GM19397 (cell line): ENCODE data around the gene ZDHHC7.
"Not testable (repeated sequence)": the region's sequence is repeated elsewhere in the genome, so short reads cannot be mapped to it uniquely, and the experiment has no call there.

Experiments
- ATAC-seq: cut with Tn5 transposase; IDR thresholded peaks from one replicate; pipeline ENCODE4 v1.9.1; 2021; ENCODE audit warnings: mild to moderate bottlenecking, moderate library complexity; ENCODE audit not compliant: unreplicated experiment

The ZDHHC7 gene

GRCh38 chr16:85045077-85045476 lies 33.7 kb upstream of the ZDHHC7 start:
- no peak for ATAC-seq

GRCh38 chr16:85042606-85043005 lies 31.3 kb upstream of the ZDHHC7 start:
- no peak for ATAC-seq

DNA sequence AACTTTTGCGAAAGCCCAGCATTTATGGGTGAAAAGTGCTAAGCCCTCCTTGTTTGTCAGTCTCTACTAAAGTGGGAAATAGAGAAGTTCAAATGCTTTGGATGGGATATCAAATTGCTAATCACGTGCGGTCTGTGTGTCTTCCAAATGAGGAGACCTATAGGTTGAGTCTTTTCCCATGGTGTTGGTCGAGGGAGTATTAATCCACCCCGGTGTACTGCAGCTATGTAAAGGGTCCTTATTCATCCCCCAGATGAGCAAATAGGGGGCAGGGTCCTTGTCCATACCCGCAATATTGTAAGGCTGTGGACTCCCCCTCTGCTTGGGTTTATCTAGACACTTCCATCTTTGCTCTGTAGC lies 30.8 kb upstream of the ZDHHC7 start:
- no peak for ATAC-seq

DNA sequence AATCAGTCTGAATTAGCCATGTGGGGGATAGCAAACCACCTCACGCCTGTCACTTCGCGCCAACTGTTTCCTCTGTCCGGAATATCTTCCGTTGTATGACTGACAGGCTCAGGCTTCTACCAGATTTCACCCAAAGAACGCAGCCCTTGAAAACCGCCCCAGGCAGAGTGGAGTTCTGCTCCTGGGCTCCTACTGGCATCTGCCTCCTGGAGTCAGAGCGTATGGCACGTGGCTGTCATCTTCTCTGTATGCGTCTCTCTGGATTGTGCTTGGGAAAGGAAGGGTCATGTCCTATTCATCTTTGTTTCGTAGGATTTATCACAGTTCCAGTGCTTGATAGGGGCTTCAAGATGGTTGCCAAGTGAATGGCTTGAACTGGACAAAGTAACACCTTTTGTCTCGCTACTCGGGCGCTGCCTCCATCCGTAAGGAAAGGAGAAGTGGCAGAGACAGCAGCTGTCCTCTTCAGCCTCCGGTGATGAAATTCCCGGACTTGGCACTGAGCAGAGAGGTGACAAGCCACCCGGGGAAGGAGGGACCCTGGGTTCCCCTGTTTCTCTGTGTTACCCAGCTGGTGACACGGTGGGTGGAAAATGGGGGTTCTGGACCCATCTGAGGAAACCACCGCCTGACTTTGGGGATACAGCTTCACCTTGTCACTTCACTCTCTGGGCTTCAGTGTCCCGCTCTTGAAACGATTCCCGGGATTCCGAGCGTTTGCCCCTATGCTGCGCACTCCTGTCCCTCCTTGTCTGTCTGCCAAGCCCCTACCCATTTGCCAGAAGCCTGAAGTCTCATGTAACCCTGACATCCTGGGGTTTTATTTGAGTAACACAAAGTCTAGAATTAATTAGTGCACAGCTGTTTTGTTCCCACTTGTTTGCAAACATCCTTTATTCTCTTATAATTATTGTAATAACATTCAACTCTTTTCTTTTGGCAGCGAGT lies 30.2 kb upstream of the ZDHHC7 start:
- no peak for ATAC-seq

- ATAC-seq, result no peak
Observed at GRCh38 chr16:85040685-85041084, 29.4 kb upstream of the ZDHHC7 start.

DNA sequence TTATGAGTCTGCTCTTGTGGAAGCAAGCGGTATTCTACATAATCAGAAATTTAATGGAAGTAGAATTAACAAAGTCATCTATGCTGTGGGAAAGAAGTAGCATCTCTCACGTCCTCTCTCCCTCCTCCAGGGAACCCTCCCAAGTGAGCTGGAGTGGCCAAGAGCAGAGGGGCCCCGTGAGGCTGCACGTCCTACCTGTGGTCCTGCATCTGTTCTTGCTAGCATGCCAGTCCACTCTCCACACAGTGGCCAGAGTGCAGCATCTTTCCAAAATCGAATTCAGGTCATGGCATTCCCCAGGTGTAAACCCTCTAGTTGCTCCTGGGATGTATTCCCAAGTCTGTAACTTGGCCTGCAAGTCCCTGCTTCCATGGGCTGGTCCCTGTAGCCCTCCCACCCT lies 26.4 kb upstream of the ZDHHC7 start:
- no peak for ATAC-seq

DNA sequence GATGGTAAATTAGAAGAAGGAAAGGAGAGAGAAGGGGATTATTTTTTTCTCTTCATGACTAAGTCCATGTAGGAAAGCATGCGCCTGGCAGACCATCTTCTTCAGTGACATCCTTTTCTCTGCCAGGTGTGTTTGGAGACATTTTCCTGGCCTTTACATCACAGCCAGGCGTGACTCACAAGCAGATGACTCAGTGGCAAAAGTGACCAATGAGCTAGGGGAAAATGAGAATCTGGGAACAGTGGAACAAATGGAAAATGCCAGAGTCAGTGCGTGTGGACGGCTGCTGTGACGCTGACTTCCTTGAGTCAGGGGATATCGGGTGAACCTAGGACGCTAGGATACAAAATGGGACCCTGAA lies 25.7 kb upstream of the ZDHHC7 start:
- ATAC-seq, result no peak

GRCh38 chr16:85036236-85037049 lies 25.1 kb upstream of the ZDHHC7 start:
- no peak for ATAC-seq

- ATAC-seq, result no peak
Observed at GRCh38 chr16:85034591-85035433, 23.5 kb upstream of the ZDHHC7 start.

GRCh38 chr16:85033171-85033570 lies 21.8 kb upstream of the ZDHHC7 start:
- no peak for ATAC-seq

- not testable (repeated sequence) for ATAC-seq
Observed at GRCh38 chr16:85032187-85032586, 20.9 kb upstream of the ZDHHC7 start.

- no peak for ATAC-seq
Observed at GRCh38 chr16:85031451-85031850, 20.1 kb upstream of the ZDHHC7 start.

GRCh38 chr16:85029981-85030401 lies 18.7 kb upstream of the ZDHHC7 start:
- no peak for ATAC-seq

DNA sequence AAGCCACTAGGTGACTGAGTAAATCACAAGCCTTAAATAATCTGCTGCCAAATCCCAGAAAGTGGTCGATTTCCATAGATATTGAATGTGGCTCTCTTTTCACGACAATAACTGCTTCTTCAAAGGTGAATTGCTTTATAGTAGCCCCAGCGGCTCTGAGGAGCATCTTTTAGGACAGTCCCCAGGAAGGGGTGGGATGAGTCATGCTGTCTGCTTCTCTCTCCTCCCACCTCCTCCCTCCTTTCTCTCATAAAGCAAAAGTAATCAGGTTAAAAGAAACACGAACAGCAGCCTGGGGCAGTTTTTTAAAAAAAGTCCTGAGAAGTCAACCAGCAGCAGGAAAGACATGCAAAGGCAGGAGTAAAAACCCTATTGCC lies 18.1 kb upstream of the ZDHHC7 start:
- no peak for ATAC-seq

DNA sequence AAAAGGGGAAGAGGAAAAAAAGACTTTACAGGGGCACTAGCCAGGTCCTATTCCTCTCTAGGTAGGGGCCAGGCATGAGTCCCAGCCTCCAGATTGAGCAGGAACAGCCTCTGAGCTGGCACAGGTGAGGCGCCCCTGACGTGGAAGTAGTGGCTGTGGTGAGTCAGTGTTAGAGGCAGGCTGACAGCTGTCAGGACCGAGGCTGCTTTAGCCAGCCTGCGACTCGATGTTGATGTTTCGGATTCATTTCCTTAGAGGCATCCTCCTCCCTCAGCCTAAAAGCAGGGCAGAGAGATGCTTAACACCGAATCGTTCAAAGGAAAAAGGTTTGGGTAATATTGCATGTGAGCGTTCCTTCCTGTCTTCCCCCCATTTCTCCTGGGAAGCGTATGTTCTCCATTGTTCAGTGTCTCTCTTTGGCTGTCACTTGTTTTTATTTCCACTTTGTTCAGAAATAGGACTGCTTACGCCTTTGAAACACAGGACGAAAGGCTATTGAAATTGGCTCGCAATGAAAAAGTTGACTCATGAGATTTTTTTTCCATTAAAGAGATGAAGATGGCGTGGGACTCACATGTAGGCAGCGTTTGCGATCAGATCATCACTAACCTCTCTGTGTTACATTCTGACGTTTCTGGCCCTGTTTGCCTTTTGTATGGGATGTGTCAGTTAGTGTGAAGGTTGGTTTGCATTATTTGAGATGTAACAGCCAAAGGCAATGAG lies 17.5 kb upstream of the ZDHHC7 start:
- ATAC-seq, result no peak

- peak; percentile 24 for ATAC-seq
Observed at GRCh38 chr16:85027958-85028684, 16.8 kb upstream of the ZDHHC7 start.

DNA sequence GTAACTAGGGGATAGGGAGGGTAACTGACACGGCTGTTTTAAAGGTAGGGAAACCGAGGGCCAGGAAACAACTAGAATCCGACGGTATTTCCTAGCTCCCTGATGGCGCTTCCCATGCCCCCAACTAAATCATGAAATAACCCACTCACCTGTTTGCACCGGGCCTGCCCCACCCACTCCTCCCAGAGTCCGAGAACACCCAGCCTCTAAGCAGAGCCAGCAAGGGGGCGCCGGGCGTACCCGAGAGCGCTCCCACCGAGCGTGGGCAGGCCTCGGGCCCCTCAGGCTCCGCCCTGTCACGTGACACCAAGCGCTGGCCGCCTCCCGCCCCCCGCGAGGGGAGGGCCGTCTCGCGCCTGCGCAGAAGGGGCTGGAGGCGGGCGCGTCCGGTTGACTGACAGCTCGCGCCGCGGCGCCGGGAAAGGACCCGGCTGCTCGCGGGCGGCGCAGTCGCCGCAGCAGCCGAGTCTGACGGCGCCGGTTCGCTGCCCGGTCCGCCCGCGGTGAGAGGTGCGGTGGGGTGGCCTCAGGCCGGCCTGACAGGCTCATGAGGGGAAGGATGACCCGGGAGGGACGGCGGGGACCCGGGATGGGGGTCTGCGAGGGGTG lies 16.1 kb upstream of the ZDHHC7 start, which contains the start of gene KIAA0513:
KIAA0513 (plus strand) TSS at position 447 of the 609 bp plus-strand sequence. CDS start 39,277 bp downstream, outside the sequence.
- peak; percentile 90 for ATAC-seq

GRCh38 chr16:85026703-85027102 lies 15.4 kb upstream of the ZDHHC7 start:
- no peak for ATAC-seq
